RWPE2 (cell line): ENCODE data around the gene C1orf198.

ENCODE experiments used
- ATAC-seq: fragments of 200-7000 bp; cut with Tn5 transposase; 3 replicates; pipeline ENCODE4 v1.9.1; 2021; ENCODE audit warnings: low read depth
- DNase-seq: peaks from one replicate; pipeline ENCODE4 v3.0.0-alpha.2; 2020; ENCODE audit warnings: low spot score
- H3K27ac ChIP-seq: fragments of 450-650 bp; 2 replicates; pipeline ENCODE4 v1.5.1; 2017; ENCODE audit warnings: mild to moderate bottlenecking; ENCODE audit not compliant: poor library complexity, severe bottlenecking
- H3K27me3 ChIP-seq: fragments of 250-450 bp; sonication (Bioruptor Pico); 2 replicates; pipeline ENCODE4 v1.5.1; 2021; ENCODE audit warnings: mild to moderate bottlenecking, moderate library complexity; ENCODE audit not compliant: insufficient read depth, poor library complexity, severe bottlenecking
- H3K36me3 ChIP-seq: fragments of 250-450 bp; sonication (Bioruptor Pico); 2 replicates; pipeline ENCODE4 v1.5.1; 2020; ENCODE audit warnings: low read depth, mild to moderate bottlenecking, moderate library complexity
- H3K4me1 ChIP-seq: fragments of 250-450 bp; sonication (Bioruptor Pico); 2 replicates; pipeline ENCODE4 v1.5.1; 2021; ENCODE audit warnings: mild to moderate bottlenecking, moderate library complexity; ENCODE audit not compliant: insufficient read depth, poor library complexity, severe bottlenecking
- H3K4me3 ChIP-seq: fragments of 250-450 bp; sonication (Bioruptor Pico); 2 replicates; pipeline ENCODE4 v1.5.1; 2021; ENCODE audit warnings: mild to moderate bottlenecking, moderate library complexity; ENCODE audit not compliant: severe bottlenecking
- H3K9me3 ChIP-seq: fragments of 250-450 bp; sonication (Bioruptor Pico); 2 replicates; pipeline ENCODE4 v1.5.1; 2021; ENCODE audit warnings: mild to moderate bottlenecking, moderate library complexity; ENCODE audit not compliant: severe bottlenecking
- TF ChIP-seq, protein P1 (sequence below): fragments of 450-650 bp; IDR thresholded peaks from one replicate; pipeline ENCODE4 v1.5.1; 2017; ENCODE audit warnings: mild to moderate bottlenecking, moderate library complexity; ENCODE audit not compliant: poor library complexity, severe bottlenecking

Gene C1orf198

GRCh38 chr1:230827801-230828200 is 40.5 kb downstream of the C1orf198 start:
- no peak overlapping the region for H3K4me3 ChIP-seq
- H3K36me3 ChIP-seq, result no peaks in the 10 kb centered on the region
- no peaks in the 10 kb centered on the region for H3K9me3 ChIP-seq
- no peak overlapping the region for H3K27ac ChIP-seq
- H3K4me1 ChIP-seq, result no peaks in the 10 kb centered on the region
- DNase-seq, result no peak
- ATAC-seq, result no peak
- TF ChIP-seq, protein P1, sequence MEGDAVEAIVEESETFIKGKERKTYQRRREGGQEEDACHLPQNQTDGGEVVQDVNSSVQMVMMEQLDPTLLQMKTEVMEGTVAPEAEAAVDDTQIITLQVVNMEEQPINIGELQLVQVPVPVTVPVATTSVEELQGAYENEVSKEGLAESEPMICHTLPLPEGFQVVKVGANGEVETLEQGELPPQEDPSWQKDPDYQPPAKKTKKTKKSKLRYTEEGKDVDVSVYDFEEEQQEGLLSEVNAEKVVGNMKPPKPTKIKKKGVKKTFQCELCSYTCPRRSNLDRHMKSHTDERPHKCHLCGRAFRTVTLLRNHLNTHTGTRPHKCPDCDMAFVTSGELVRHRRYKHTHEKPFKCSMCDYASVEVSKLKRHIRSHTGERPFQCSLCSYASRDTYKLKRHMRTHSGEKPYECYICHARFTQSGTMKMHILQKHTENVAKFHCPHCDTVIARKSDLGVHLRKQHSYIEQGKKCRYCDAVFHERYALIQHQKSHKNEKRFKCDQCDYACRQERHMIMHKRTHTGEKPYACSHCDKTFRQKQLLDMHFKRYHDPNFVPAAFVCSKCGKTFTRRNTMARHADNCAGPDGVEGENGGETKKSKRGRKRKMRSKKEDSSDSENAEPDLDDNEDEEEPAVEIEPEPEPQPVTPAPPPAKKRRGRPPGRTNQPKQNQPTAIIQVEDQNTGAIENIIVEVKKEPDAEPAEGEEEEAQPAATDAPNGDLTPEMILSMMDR, result no peak
- H3K27me3 ChIP-seq, result no peaks in the 10 kb centered on the region

DNA sequence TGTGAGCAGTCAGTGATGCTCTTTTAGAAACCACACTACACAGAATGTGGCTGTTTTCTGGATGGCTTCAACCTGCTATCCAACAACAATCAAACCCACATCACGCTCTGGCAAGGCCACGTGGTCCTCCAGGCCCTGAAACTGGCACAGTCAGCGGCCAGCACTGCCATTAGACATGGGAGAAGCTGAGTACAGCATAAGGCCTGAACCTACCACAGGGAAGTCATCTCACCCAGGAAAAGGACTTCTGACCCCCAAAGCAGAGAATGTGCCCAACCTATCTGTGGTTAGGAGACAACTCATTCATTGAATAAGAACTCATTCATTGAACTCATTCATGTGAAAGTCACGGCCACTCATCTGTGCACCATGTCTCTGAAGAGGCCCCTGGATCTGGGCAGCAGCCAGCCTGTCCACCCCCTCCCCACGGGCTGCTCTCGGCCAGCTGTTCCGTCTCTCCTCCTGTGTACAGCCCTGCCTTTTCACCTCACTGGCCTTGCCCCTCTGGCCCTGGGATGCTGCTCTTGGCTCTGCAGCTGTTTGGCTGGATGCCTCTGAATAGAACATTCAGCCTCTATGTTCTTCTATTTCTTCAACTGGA is 41.1 kb downstream of the C1orf198 start:
- DNase-seq (no peak), ATAC-seq (no peak)
- H3K27ac ChIP-seq, result no peak overlapping the region
- no peaks in the 10 kb centered on the region for H3K4me1 ChIP-seq
- no peaks in the 10 kb centered on the region for H3K9me3 ChIP-seq
- TF ChIP-seq, protein P1, result no peak
- H3K27me3 ChIP-seq, result no peaks in the 10 kb centered on the region
- no peak overlapping the region for H3K4me3 ChIP-seq
- H3K36me3 ChIP-seq, result no peaks in the 10 kb centered on the region

GRCh38 chr1:230826166-230826875 is 42.0 kb downstream of the C1orf198 start:
- no peak for ATAC-seq
- no peaks in the 10 kb centered on the region for H3K27me3 ChIP-seq
- H3K9me3 ChIP-seq, result no peaks in the 10 kb centered on the region
- DNase-seq, result no peak
- H3K4me1 ChIP-seq, result no peaks in the 10 kb centered on the region
- TF ChIP-seq, protein P1, result no peak
- no peaks in the 10 kb centered on the region for H3K36me3 ChIP-seq
- H3K27ac ChIP-seq, result no peak overlapping the region
- no peak overlapping the region for H3K4me3 ChIP-seq

DNA sequence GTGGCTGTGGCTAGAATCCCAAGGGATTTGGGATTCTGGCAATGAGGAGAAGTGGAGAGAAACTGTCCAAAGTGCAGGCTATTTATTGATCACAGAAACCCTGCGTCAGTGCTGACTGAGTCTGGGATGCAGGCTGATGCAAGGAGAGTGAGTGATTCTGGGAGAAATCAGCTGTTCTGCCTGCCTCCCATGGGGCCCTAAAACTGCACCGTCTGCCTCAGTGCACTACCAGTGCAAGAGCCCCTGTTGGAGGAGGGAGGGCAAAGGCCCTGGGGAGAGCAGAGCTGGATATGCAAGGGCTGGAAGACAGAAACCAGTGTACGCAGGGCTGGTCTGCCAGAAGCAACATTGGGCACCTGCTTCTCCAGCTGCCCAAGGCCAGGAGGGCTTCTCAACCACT is 42.6 kb downstream of the C1orf198 start:
- Histone ChIP-seq H3K27ac (no peak overlapping the region), H3K9me3 (no peaks in the 10 kb centered on the region), H3K27me3 (no peaks in the 10 kb centered on the region), H3K36me3 (no peaks in the 10 kb centered on the region), H3K4me3 (no peak overlapping the region), H3K4me1 (no peaks in the 10 kb centered on the region)
- DNase-seq, result no peak
- ATAC-seq, result no peak
- TF ChIP-seq, protein P1, result no peak
